ENCODE measurements around the gene SMAD4. TPM values are rescaled to one million over a fixed set of nuclear protein-coding genes. Genes with fewer than 3 reads are reported as not detected.

Gene SMAD4
- total RNA-seq = 67.3 and 110 TPM in 2 replicates

GRCh38 chr18:51029694-51030536 lies at the start of gene SMAD4:
Gene SMAD4, plus strand, starts transcription at chr18:51030213. Its CDS starts 16,834 bp downstream, at chr18:51047047.
- peak within 1 kb of the TSS; percentile 88 for H3K4me3 ChIP-seq (ENCODE audit: low read depth, low read length)
- DNase-seq (ENCODE audit: low read depth) = peak; percentile 97
- TF ChIP-seq CTCF (IDR thresholded peaks at IDR 0.05; ENCODE audit: insufficient read depth, low read depth, low read length) = no peak

DNA sequence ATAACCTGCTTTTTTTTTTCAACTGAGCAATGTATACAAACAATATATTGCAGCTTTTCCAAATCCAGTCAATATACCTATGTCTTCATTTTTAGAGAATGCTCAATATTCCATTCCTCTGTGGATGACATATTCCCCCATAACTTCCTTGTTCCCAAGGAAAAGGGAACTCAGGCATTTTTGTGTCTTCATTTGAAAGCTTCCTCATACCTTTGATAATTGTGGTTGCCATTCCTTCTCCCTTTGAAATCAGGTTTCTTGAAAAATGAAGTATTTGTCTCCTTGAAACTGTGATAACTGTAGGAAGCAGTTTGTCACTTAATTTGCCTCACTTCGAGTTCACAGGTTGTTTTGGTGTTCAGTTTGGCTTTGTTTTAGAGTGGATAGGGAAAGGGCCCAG lies 48.6 kb upstream of the SMAD4 start:
- no peak overlapping the region for H3K4me3 ChIP-seq (ENCODE audit: low read depth, low read length)
- DNase-seq (ENCODE audit: low read depth) = no peak
- TF ChIP-seq CTCF (IDR thresholded peaks at IDR 0.05; ENCODE audit: insufficient read depth, low read depth, low read length) = no peak

- no peak for TF ChIP-seq CTCF (IDR thresholded peaks at IDR 0.05; ENCODE audit: insufficient read depth, low read depth, low read length)
- H3K4me3 ChIP-seq (ENCODE audit: low read depth, low read length) = no peak overlapping the region
- DNase-seq (ENCODE audit: low read depth) = no peak
These were observed 47.8 kb upstream of the SMAD4 start for GRCh38 chr18:50982086-50982801.

GRCh38 chr18:50982802-50983179 lies 47.2 kb upstream of the SMAD4 start:
- no peak for DNase-seq (ENCODE audit: low read depth)
- no peak for TF ChIP-seq CTCF (IDR thresholded peaks at IDR 0.05; ENCODE audit: insufficient read depth, low read depth, low read length)
- H3K4me3 ChIP-seq (ENCODE audit: low read depth, low read length) = no peak overlapping the region

GRCh38 chr18:50986360-50987087 lies 43.5 kb upstream of the SMAD4 start:
- no peak for TF ChIP-seq CTCF (IDR thresholded peaks at IDR 0.05; ENCODE audit: insufficient read depth, low read depth, low read length)
- H3K4me3 ChIP-seq (ENCODE audit: low read depth, low read length) = no peak overlapping the region
- peak; percentile 12 for DNase-seq (ENCODE audit: low read depth)

DNA sequence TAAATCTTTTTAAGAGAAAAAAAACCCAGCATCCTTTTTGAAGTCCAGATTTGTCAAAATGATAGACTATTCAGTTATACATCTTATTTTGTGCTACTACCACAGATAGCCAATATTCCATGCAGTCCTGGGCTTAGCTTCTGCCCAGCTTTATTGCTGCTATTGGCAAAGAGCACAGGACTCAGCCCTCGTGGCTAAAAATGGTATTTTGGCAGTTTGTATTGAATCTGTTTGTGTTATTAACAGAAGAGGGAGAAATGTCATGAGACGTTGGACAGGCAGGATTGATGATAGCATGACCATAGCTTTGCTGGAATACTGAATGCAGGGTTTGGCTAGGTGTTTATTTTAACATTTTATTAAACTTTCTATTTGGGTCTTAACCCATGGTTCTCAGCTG lies 42.8 kb upstream of the SMAD4 start:
- no peak for DNase-seq (ENCODE audit: low read depth)
- no peak for TF ChIP-seq CTCF (IDR thresholded peaks at IDR 0.05; ENCODE audit: insufficient read depth, low read depth, low read length)
- no peak overlapping the region for H3K4me3 ChIP-seq (ENCODE audit: low read depth, low read length)
